ENCODE measurements around the gene DSTN.

Gene DSTN

GRCh38 chr20:17629678-17630089 lies 59.8 kb downstream of the DSTN start:
- TF ChIP-seq, protein P1, sequence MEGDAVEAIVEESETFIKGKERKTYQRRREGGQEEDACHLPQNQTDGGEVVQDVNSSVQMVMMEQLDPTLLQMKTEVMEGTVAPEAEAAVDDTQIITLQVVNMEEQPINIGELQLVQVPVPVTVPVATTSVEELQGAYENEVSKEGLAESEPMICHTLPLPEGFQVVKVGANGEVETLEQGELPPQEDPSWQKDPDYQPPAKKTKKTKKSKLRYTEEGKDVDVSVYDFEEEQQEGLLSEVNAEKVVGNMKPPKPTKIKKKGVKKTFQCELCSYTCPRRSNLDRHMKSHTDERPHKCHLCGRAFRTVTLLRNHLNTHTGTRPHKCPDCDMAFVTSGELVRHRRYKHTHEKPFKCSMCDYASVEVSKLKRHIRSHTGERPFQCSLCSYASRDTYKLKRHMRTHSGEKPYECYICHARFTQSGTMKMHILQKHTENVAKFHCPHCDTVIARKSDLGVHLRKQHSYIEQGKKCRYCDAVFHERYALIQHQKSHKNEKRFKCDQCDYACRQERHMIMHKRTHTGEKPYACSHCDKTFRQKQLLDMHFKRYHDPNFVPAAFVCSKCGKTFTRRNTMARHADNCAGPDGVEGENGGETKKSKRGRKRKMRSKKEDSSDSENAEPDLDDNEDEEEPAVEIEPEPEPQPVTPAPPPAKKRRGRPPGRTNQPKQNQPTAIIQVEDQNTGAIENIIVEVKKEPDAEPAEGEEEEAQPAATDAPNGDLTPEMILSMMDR (IDR thresholded peaks at IDR 0.05; ENCODE audit: borderline replicate concordance, insufficient read depth, low read depth, low read length): no peak
- no peak overlapping the region for H3K4me3 ChIP-seq (ENCODE audit: low read depth, low read length)

DNA sequence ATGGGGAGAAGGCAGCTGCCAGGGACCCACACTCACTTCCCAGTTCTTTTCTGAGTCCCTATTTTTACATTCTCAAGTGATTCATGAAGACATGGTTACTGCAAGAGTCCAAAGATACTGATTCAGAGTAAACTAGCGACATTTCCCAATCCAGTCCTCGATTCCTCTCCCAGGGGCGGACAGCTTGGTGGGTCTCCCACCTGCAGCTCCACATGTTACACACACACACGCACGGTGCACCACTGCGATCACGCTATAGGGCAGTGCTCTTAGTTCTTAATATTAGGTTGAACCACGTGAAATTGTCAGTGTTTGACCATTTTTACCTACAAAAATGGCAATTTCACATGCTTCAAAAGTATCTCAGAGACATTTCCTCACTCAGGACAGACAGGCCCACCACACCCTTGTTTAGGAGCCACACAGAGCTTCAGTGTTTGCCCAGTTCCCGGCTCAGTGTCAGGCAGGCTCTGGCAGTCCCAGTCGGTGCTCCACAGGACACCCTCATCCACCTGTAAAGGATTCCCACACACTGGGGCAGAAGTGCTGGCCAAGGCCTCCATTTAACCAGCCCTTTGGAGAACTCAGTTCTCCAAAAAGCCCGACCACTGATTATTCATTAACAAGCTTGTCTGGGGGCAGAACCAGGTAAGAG lies 60.4 kb downstream of the DSTN start:
- TF ChIP-seq, protein P1 (IDR thresholded peaks at IDR 0.05; ENCODE audit: borderline replicate concordance, insufficient read depth, low read depth, low read length): no peak

DNA sequence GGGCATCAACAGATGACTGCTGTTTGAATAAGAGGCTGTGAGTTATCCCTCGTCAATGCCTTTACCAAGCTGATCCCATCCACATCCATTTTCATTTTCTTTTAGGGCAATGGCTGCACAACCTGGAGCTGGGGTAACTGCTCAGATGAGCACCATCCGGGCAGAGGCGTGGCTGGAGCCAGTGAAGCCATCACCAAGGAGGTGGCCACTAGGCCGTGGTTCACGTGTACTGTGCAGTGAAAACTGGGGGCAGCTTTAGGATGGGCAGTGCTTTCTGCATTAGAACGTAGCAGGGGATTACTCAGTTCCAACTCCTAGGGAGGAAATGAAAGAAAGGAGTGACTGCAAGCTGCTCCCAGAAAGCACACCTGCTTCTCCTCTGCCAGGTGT lies 60.9 kb downstream of the DSTN start:
- H3K4me3 ChIP-seq (ENCODE audit: low read depth, low read length): no peak overlapping the region
- TF ChIP-seq, protein P1 (IDR thresholded peaks at IDR 0.05; ENCODE audit: borderline replicate concordance, insufficient read depth, low read depth, low read length): no peak

More for the DNA sequence above, 60.4 kb downstream of the DSTN start:
- H3K4me3 ChIP-seq (ENCODE audit: low read depth, low read length): no peak overlapping the region

DNA sequence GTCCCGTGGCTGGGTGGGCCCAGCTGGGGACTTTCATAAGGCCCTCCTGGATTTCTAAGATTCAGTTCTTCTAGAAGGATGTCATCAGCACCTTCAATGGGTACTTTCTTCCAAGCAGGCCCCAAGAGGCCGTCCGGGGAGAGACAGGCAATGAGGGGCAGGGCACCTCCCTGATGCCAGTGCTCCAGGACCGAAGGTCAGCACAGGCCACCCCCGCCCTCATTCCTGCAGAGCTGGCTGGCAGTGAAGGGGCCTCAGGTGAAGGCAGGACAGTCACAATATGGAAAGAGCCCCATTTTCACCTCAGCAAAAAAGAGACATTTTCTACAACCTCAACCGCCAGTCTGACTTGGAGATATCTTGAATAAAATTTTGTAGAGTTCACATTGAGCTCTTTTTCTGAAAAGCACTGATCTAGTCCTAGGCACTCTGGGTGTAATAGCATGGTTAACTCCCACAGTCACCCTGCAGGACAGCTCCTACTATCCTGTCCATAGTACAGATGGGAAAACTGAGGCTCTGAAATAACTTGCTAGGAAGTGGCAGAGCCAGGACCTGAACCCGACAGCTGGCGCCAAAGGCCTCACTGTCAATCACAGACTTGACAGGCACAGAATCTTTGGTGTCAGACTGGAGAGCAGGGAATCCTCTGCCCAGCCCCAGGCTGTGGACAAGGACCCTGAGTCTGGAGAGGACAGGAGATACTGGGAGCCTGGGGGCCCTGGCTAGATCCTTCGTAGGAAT lies 61.9 kb downstream of the DSTN start:
- no peak overlapping the region for H3K4me3 ChIP-seq (ENCODE audit: low read depth, low read length)

DNA sequence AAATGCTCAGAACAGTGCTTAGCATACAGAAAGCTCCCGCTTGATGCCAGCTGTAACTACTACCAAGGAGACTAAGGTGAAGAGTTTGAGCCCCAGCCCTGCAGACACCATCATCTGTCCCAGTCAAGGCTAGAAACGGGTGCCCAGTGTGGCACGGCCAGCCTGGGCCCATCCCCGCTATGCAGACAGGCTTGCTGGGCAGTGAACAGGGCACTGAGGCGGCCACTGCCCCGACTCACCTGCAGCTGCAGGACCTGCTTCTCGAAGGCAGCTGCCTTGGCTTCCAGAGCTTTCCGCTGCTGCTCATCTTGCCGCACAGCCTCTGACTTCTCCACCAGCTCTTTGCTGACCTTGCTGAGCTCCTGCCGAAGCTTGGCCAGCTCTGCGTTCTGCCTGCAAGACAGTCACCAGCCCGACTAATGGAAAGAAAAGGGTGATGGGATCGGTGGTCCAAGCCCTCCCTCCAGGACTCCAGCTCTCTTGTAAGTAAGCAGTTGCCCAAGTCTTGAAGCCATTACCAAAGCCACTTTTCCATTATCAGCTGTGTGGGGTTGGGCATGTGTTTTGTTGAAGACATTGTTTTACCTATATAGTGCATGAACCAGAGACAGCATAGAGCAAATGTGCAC lies 63.5 kb downstream of the DSTN start:
- TF ChIP-seq, protein P1 (IDR thresholded peaks at IDR 0.05; ENCODE audit: borderline replicate concordance, insufficient read depth, low read depth, low read length): no peak
- no peak overlapping the region for H3K4me3 ChIP-seq (ENCODE audit: low read depth, low read length)

More for the DNA sequence above, 61.9 kb downstream of the DSTN start:
- TF ChIP-seq, protein P1 (IDR thresholded peaks at IDR 0.05; ENCODE audit: borderline replicate concordance, insufficient read depth, low read depth, low read length): no peak

DNA sequence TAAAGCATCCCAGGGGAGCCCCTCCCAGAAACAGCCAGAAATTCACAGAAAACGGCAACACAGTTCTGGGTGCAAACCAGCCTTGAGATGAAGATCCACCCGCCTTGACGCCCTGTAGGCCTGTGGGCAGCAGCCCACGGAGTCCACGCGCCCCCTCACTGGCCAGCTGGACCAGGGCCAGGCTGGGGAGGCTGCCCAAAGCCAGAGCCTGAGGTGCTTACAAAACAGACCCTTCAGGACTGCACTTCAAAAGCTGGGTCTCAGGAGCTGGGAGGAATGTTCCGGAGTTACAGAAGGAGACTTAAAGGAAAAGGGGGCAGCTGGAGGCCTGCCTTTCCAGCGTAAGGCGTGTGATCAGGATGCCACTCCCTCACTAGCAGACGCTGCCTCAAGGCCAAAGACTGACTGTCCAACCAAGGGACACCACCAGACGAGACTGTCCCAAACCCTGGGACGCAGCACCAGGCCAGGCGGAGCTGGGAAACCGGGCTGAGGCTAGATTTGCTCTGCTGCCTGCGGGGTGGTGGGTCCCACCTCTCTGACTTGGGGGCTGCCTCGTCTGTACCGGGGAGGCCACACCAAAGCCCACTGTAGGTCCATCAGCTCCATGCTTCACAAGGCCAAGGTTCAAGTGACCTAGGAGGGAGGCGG lies 64.1 kb downstream of the DSTN start:
- H3K4me3 ChIP-seq (ENCODE audit: low read depth, low read length): no peak overlapping the region
- TF ChIP-seq, protein P1 (IDR thresholded peaks at IDR 0.05; ENCODE audit: borderline replicate concordance, insufficient read depth, low read depth, low read length): no peak

Data from GM12875 (cell line).